B cell (primary cell): ENCODE data around the gene UBE2J1. TPM values are rescaled to one million over a fixed set of nuclear protein-coding genes. Genes with fewer than 3 reads are reported as not detected.

Experiments used
- ATAC-seq: fragments of 200-7000 bp; cut with Tn5 transposase; one replicate; pipeline ENCODE4 v1.10.0; 2021; ENCODE audit warnings: low read depth, mild to moderate bottlenecking, moderate number of reproducible peaks, moderate library complexity
- CTCF ChIA-PET: fragments of 350-600 bp; sonication (Branson Sonifier 250); formaldehyde crosslinking; loops from one replicate; lab custom pipeline; 2021; ENCODE audit warnings: antibody characterized with exemption, inconsistent platforms; lab: Charles Lee
- POLR2A ChIA-PET: fragments of 350-600 bp; sonication (Branson Sonifier 250); formaldehyde crosslinking; loops from one replicate; lab custom pipeline; 2021; ENCODE audit warnings: antibody characterized with exemption; lab: Charles Lee
- DNase-seq: peaks from one replicate; pipeline ENCODE4 v3.0.0; 2013
- H2AFZ ChIP-seq: 2 replicates; pipeline ENCODE4 v1.6.1; 2012; ENCODE audit warnings: mild to moderate bottlenecking, low read depth, low read length; ENCODE audit not compliant: insufficient read depth, poor library complexity, severe bottlenecking
- H3K27ac ChIP-seq, 2 donors: 1 replicate in 1 of 2; 2 replicates in 1 of 2; pipeline ENCODE4 v1.5.1; 2012 to 2013; ENCODE audit warnings: low read length in 2 of 2, mild to moderate bottlenecking in 2 of 2, moderate library complexity in 1 of 2
- H3K27me3 ChIP-seq, 4 experiments: fragments of 200-600 bp in 1 of 4; sonication (generic) in 1 of 4; replicated peaks in 1 of 4; 1 replicate in 2 of 4; 2 replicates in 2 of 4; pipeline versions ENCODE4 v1.6.1 to v1.7.0; 2013 to 2016; ENCODE audit warnings: low read length in 3 of 4, mild to moderate bottlenecking in 2 of 4, mixed read lengths in 1 of 4, moderate library complexity in 1 of 4; ENCODE audit not compliant: insufficient read depth in 4 of 4, control insufficient read depth in 3 of 4; ENCODE audit errors: control extremely low read depth in 1 of 4
- H3K36me3 ChIP-seq, 2 experiments: replicated peaks in 1 of 2; 1 replicate in 1 of 2; 2 replicates in 1 of 2; pipeline versions ENCODE4 v1.6.1 to v1.7.1; 2013; ENCODE audit warnings: low read length in 1 of 2; ENCODE audit not compliant: insufficient read depth in 2 of 2, control insufficient read depth in 1 of 2; ENCODE audit errors: control extremely low read depth in 1 of 2, extremely low read depth in 1 of 2
- H3K4me1 ChIP-seq, 2 donors: fragments of 200-600 bp in 1 of 2; sonication (generic) in 1 of 2; 1 replicate in 1 of 2; 2 replicates in 1 of 2; pipeline versions ENCODE4 v1.5.1 to v1.6.1; 2013 to 2017; ENCODE audit warnings: low read length in 2 of 2; ENCODE audit not compliant: control insufficient read depth in 2 of 2, insufficient read depth in 2 of 2
- H3K4me2 ChIP-seq: replicated peaks from 2 replicates; pipeline ENCODE3; 2012; ENCODE audit warnings: mild to moderate bottlenecking, low read depth, low read length; ENCODE audit not compliant: poor library complexity, severe bottlenecking
- H3K4me3 ChIP-seq, 5 experiments: fragments of 200-600 bp in 1 of 5; sonication (generic) in 1 of 5; 1 replicate in 3 of 5; 2 replicates in 2 of 5; pipeline versions ENCODE4 v1.5.1 to v1.7.0; 2011 to 2016; ENCODE audit warnings: low read length in 4 of 5, mild to moderate bottlenecking in 4 of 5, low read depth in 2 of 5, control low read depth in 1 of 5, moderate library complexity in 1 of 5; ENCODE audit not compliant: insufficient read depth in 1 of 5; ENCODE audit errors: control extremely low read depth in 1 of 5, extremely low read depth in 1 of 5
- H3K79me2 ChIP-seq: fragments of 200-600 bp; sonication (generic); one replicate; pipeline ENCODE4 v1.6.0; 2016; ENCODE audit warnings: low read length; ENCODE audit not compliant: control insufficient read depth, insufficient read depth
- H3K9ac ChIP-seq: fragments of 200-600 bp; sonication (generic); 2 replicates; pipeline ENCODE4 v1.6.1; 2017; ENCODE audit warnings: mild to moderate bottlenecking, low read length, moderate library complexity
- H3K9me3 ChIP-seq, 3 donors: one replicate each; pipeline versions ENCODE4 v1.6.1 to v1.7.1; 2013; ENCODE audit warnings: low read length in 2 of 3; ENCODE audit not compliant: control insufficient read depth in 2 of 3, insufficient read depth in 1 of 3; ENCODE audit errors: control extremely low read depth in 1 of 3
- H4K20me1 ChIP-seq: 2 replicates; pipeline ENCODE4 v1.6.0; 2012; ENCODE audit warnings: mild to moderate bottlenecking, low read length; ENCODE audit not compliant: insufficient read depth, control insufficient read depth, poor library complexity, severe bottlenecking
- H3K27ac Mint-ChIP-seq: one replicate; pipeline ENCODE4 v1.8.0; 2021; ENCODE audit warnings: mixed read lengths
- H3K27me3 Mint-ChIP-seq: one replicate; pipeline ENCODE4 v1.8.0; 2021; ENCODE audit warnings: mixed read lengths
- H3K4me1 Mint-ChIP-seq: one replicate; pipeline ENCODE4 v1.8.0; 2021; ENCODE audit warnings: mixed read lengths
- H3K4me3 Mint-ChIP-seq: one replicate; pipeline ENCODE4 v1.8.0; 2021; ENCODE audit warnings: mixed read lengths
- H3K9me3 Mint-ChIP-seq: one replicate; pipeline ENCODE4 v1.8.0; 2022; ENCODE audit warnings: mixed read lengths; ENCODE audit not compliant: insufficient read depth
- CTCF ChIP-seq: fragments of 200-600 bp; IDR thresholded peaks from one replicate; pipeline ENCODE4 v1.8.0; 2022; ENCODE audit warnings: antibody characterized with exemption, mild to moderate bottlenecking
- EZH2 ChIP-seq: IDR thresholded peaks from 2 replicates; pipeline ENCODE4 v1.6.1; 2012; ENCODE audit warnings: borderline replicate concordance, low read depth, mild to moderate bottlenecking, moderate library complexity, low read length; ENCODE audit not compliant: insufficient read depth, poor library complexity, severe bottlenecking
- WGBS: methylation state at CpG from one replicate; pipeline ENCODE4 v1.1.5; 2013; ENCODE audit warnings: missing lambda C conversion rate; ENCODE audit not compliant: insufficient coverage; 5-methylcytosine and 5-hydroxymethylcytosine counted together
- intact Hi-C: fragments of 100-400 bp; cut with micrococcal nuclease; formaldehyde crosslinking; loops from one replicate; pipeline ENCODE4 v1.10.0; 2022
- polyA plus RNA-seq: library from polyadenylated mRNA; depleted of rRNA; stranded (reverse); fragments of >200 nt; gene quantifications from 2 replicates; pipeline ENCODE4 v1.2.3, GENCODE V29; 2012
- total RNA-seq, 2 donors: library from RNA; stranded (reverse); fragments of 120-200 nt in 1 of 2; gene quantifications; 1 replicate in 1 of 2; 2 replicates in 1 of 2; pipeline versions ENCODE4 v1.2.3 to v1.2.4, GENCODE V29; 2013 to 2022

The UBE2J1 gene
- total and polyA plus RNA-seq, 2 donors (not counting 1 experiment from before 2014, with no cell fraction given) = 31.1 to 55.6 TPM

- ChIA-PET CTCF (interaction anchor here (0.6 to 11.4 kb wide), 8 partner anchors 9 to 742 kb away, joined by 3 to 141 read pairs (median 4); partner anchors contain the start of gene PNRC1), POLR2A (interaction anchor here (0.6 to 1.3 kb wide), 4 partner anchors 9 to 276 kb away, joined by 3 to 10 read pairs (median 4); partner anchors contain the start of gene PNRC1)
- Histone ChIP-seq H3K36me3 (no peaks in the 10 kb centered on the region), H2AFZ (peak overlapping the region; percentile 66), H3K9me3 (no peaks in the 10 kb centered on the region), H3K9ac (peak overlapping the region; percentile 67), H3K27ac (peak overlapping the region; percentile 87 to 91), H3K4me2 (peak overlapping the region; percentile 73), H3K4me1 (peaks cover 65 to 74% of the 10 kb centered on the region in 2 donors), H3K27me3 (no peaks in the 10 kb centered on the region), H3K4me3 (peak overlapping the region; percentile 22 to 62 (median 48)), H4K20me1 (no peaks in the 10 kb centered on the region), H3K79me2 (peaks cover 44% of the 10 kb centered on the region)
- ATAC-seq = peak; percentile 15
- Mint-ChIP-seq H3K4me1 (peaks cover 71% of the 10 kb centered on the region), H3K4me3 (peak overlapping the region; percentile 95), H3K27me3 (no peaks in the 10 kb centered on the region), H3K9me3 (no peaks in the 10 kb centered on the region), H3K27ac (peak overlapping the region; percentile 99)
- TF ChIP-seq EZH2 (no peak), CTCF (no peak)
- 0% methylated on average over 3 of the region's 3 CpGs for WGBS
- intact Hi-C loops = loop anchor here (1.0 to 10.0 kb wide), 7 partner anchors 9 to 1883 kb away; partner anchors contain the start of genes AKIRIN2 and SLC35A1
- DNase-seq = peak; percentile 79
Observed at GRCh38 chr6:89357390-89357789, 4.9 kb upstream of the UBE2J1 start.

- ATAC-seq (no peak), DNase-seq (peak; percentile 46)
- H2AFZ ChIP-seq = peak overlapping the region; percentile 66
- peak overlapping the region; percentile 22 to 62 (median 48) for H3K4me3 ChIP-seq
- Mint-ChIP-seq H3K4me1 (peaks cover 75% of the 10 kb centered on the region), H3K27me3 (no peaks in the 10 kb centered on the region), H3K27ac (peak overlapping the region; percentile 99), H3K4me3 (peak overlapping the region; percentile 95), H3K9me3 (no peaks in the 10 kb centered on the region)
- no peaks in the 10 kb centered on the region for H4K20me1 ChIP-seq
- no peaks in the 10 kb centered on the region for H3K27me3 ChIP-seq
- peak overlapping the region; percentile 67 for H3K9ac ChIP-seq
- no peak for TF ChIP-seq EZH2
- TF ChIP-seq CTCF = no peak
- no CpG with 5 or more reads among the region's 1 CpG for WGBS
- H3K79me2 ChIP-seq = peaks cover 50% of the 10 kb centered on the region
- H3K4me1 ChIP-seq = peaks cover 65 to 74% of the 10 kb centered on the region in 2 donors
- intact Hi-C loops = loop anchor here (1.0 to 10.0 kb wide), 7 partner anchors 10 to 1882 kb away; partner anchors contain the start of genes AKIRIN2 and SLC35A1
- no peaks in the 10 kb centered on the region for H3K36me3 ChIP-seq
- H3K4me2 ChIP-seq = peak overlapping the region; percentile 73
- peak overlapping the region; percentile 87 to 91 for H3K27ac ChIP-seq
- POLR2A ChIA-PET = interaction anchor here (0.7 to 1.3 kb wide), 5 partner anchors 8 to 1436 kb away, joined by 4 to 10 read pairs (median 5); partner anchors contain the start of gene PNRC1
- CTCF ChIA-PET = interaction anchor here (0.6 to 11.4 kb wide), 12 partner anchors 9 to 742 kb away, joined by 3 to 141 read pairs (median 4); partner anchors contain the start of gene PNRC1
- no peaks in the 10 kb centered on the region for H3K9me3 ChIP-seq
Observed at GRCh38 chr6:89356642-89357170, 4.2 kb upstream of the UBE2J1 start.
